Measurements from ENCODE around the gene MAP3K14. TPM values are rescaled to one million over a fixed set of nuclear protein-coding genes. Genes with fewer than 3 reads are reported as not detected.

The MAP3K14 gene
- total RNA-seq, 2 donors from 2014 or later: 6.5 to 9.9 TPM

- Histone ChIP-seq H3K4me1 (peaks cover 96% of the 10 kb centered on the region), H3K27me3 (no peaks in the 10 kb centered on the region), H3K9me3 (no peaks in the 10 kb centered on the region), H3K4me3 (no peak overlapping the region), H3K36me3 (replicated peaks in 1 of 2; ENCODE audit: insufficient read depth in 1 of 2, low read depth in 2 of 2) (no peaks in the 10 kb centered on the region), H3K27ac (peak overlapping the region in 3 of 4 donors; percentile 95 to 97 (median 97))
- TF ChIP-seq CTCF (IDR thresholded peaks at IDR 0.05) (no peak), POLR2A (IDR thresholded peaks at IDR 0.05) (no peak)
- 75 to 78% methylated on average over 2 to 4 of the region's 4 CpGs for WGBS, 2 donors
- no peak for DNase-seq
- ATAC-seq: no peak
- intact Hi-C loops (cut with DNase I): no loop called here
Measured at GRCh38 chr17:45309400-45309799, 7.4 kb downstream of the MAP3K14 start.

GRCh38 chr17:45308840-45309239, 8.0 kb downstream of the MAP3K14 start:
- TF ChIP-seq POLR2A (IDR thresholded peaks at IDR 0.05) (no peak), CTCF (IDR thresholded peaks at IDR 0.05) (no peak)
- ATAC-seq (no peak), DNase-seq (no peak)
- peaks cover 90% of the 10 kb centered on the region for H3K4me1 ChIP-seq
- no peaks in the 10 kb centered on the region for H3K27me3 ChIP-seq
- no peak overlapping the region for H3K4me3 ChIP-seq
- intact Hi-C loops (cut with DNase I): no loop called here
- WGBS, 2 donors: 94 to 98% methylated on average over 3 to 5 of the region's 5 CpGs
- no peaks in the 10 kb centered on the region for H3K36me3 ChIP-seq (replicated peaks in 1 of 2; ENCODE audit: insufficient read depth in 1 of 2, low read depth in 2 of 2)
- no peaks in the 10 kb centered on the region for H3K9me3 ChIP-seq
- peak overlapping the region in 3 of 4 donors; percentile 92 to 96 (median 94) for H3K27ac ChIP-seq

GRCh38 chr17:45308016-45308365, 8.8 kb downstream of the MAP3K14 start:
- 21 to 32% methylated on average over 5 to 6 of the region's 6 CpGs for WGBS, 2 donors

GRCh38 chr17:45307290-45308015, 9.4 kb downstream of the MAP3K14 start:
- peak; percentile 48 to 77 (median 54) for DNase-seq
- Histone ChIP-seq H3K27me3 (no peaks in the 10 kb centered on the region), H3K4me3 (no peak overlapping the region), H3K9me3 (no peaks in the 10 kb centered on the region), H3K36me3 (replicated peaks in 1 of 2; ENCODE audit: insufficient read depth in 1 of 2, low read depth in 2 of 2) (no peaks in the 10 kb centered on the region), H3K27ac (peak overlapping the region; percentile 82 to 96 (median 93)), H3K4me1 (peaks cover 84% of the 10 kb centered on the region)
- intact Hi-C loops (cut with DNase I): no loop called here
- TF ChIP-seq POLR2A (IDR thresholded peaks at IDR 0.05) (peak in 1 of 3 donors; percentile 24), CTCF (IDR thresholded peaks at IDR 0.05) (no peak)
- WGBS, 2 donors: 18 to 22% methylated on average over 9 of the region's 9 CpGs
- peak; percentile 65 for ATAC-seq

More at GRCh38 chr17:45308016-45308365, 8.8 kb downstream of the MAP3K14 start:
- Histone ChIP-seq H3K9me3 (no peaks in the 10 kb centered on the region), H3K27ac (peak overlapping the region; percentile 82 to 96 (median 93)), H3K36me3 (replicated peaks in 1 of 2; ENCODE audit: insufficient read depth in 1 of 2, low read depth in 2 of 2) (no peaks in the 10 kb centered on the region), H3K4me3 (no peak overlapping the region), H3K4me1 (peaks cover 85% of the 10 kb centered on the region), H3K27me3 (no peaks in the 10 kb centered on the region)
- ATAC-seq (no peak), DNase-seq (no peak)
- intact Hi-C loops (cut with DNase I): no loop called here
- no peak for TF ChIP-seq CTCF (IDR thresholded peaks at IDR 0.05)

GRCh38 chr17:45306623-45307022, 10.2 kb downstream of the MAP3K14 start:
- Histone ChIP-seq H3K4me1 (peaks cover 76% of the 10 kb centered on the region), H3K27ac (peak overlapping the region in 3 of 4 donors; percentile 92 to 96 (median 94)), H3K36me3 (replicated peaks in 1 of 2; ENCODE audit: insufficient read depth in 1 of 2, low read depth in 2 of 2) (no peaks in the 10 kb centered on the region), H3K4me3 (no peak overlapping the region), H3K27me3 (no peaks in the 10 kb centered on the region), H3K9me3 (no peaks in the 10 kb centered on the region)
- no peak for ATAC-seq
- DNase-seq: no peak
- intact Hi-C loops (cut with DNase I): no loop called here
- TF ChIP-seq CTCF (IDR thresholded peaks at IDR 0.05) (no peak), POLR2A (IDR thresholded peaks at IDR 0.05) (no peak)
- WGBS, 2 donors: 62 to 71% methylated on average over 5 of the region's 5 CpGs
